Neuron (in vitro differentiated cells): ENCODE data around the gene DMRT2.
A peak's percentile ranks its signal among the peaks of the same experiment; 100 is the strongest.

Source experiments
- H2AFZ ChIP-seq: one replicate; pipeline ENCODE4 v1.6.1; 2013; ENCODE audit warnings: low read depth, mild to moderate bottlenecking, inconsistent platforms, low read length, moderate library complexity
- H3K27me3 ChIP-seq: one replicate; pipeline ENCODE4 v1.6.1; 2013; ENCODE audit warnings: low read length; ENCODE audit not compliant: insufficient read depth
- H3K36me3 ChIP-seq: one replicate; pipeline ENCODE4 v1.6.1; 2013; ENCODE audit warnings: low read length; ENCODE audit not compliant: insufficient read depth
- H3K4me1 ChIP-seq: one replicate; pipeline ENCODE4 v1.6.1; 2013; ENCODE audit warnings: low read length; ENCODE audit not compliant: insufficient read depth
- H3K4me3 ChIP-seq: 2 replicates; pipeline ENCODE4 v1.5.1; 2013; ENCODE audit warnings: mild to moderate bottlenecking, low read length, moderate library complexity
- H3K9me3 ChIP-seq: one replicate; pipeline ENCODE4 v1.6.1; 2013; ENCODE audit warnings: low read length

Gene DMRT2

DNA sequence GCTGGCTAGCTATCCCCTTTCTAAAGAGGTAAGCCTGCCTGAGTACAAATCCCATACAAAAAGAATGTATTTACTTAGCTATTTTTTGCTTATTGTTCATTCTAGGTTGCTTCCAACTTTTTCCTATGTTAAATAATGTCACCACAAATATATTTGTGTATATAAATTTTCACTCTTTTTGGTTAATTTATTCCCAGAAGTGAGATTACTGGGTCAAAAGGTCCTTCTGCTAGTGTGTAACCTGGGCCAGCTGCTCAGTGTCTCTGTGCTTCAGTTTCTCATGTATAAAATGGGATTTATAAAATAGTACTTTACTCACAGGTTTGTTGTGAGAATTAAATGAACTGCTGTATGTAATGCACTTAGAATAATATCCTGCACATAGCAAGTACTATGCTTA is 23.9 kb upstream of the DMRT2 start:
- no peaks in the 10 kb centered on the region for H3K4me1 ChIP-seq
- H3K36me3 ChIP-seq: no peaks in the 10 kb centered on the region
- H3K9me3 ChIP-seq: no peaks in the 10 kb centered on the region
- H3K27me3 ChIP-seq: no peaks in the 10 kb centered on the region
- no peak overlapping the region for H2AFZ ChIP-seq
- no peak overlapping the region for H3K4me3 ChIP-seq

DNA sequence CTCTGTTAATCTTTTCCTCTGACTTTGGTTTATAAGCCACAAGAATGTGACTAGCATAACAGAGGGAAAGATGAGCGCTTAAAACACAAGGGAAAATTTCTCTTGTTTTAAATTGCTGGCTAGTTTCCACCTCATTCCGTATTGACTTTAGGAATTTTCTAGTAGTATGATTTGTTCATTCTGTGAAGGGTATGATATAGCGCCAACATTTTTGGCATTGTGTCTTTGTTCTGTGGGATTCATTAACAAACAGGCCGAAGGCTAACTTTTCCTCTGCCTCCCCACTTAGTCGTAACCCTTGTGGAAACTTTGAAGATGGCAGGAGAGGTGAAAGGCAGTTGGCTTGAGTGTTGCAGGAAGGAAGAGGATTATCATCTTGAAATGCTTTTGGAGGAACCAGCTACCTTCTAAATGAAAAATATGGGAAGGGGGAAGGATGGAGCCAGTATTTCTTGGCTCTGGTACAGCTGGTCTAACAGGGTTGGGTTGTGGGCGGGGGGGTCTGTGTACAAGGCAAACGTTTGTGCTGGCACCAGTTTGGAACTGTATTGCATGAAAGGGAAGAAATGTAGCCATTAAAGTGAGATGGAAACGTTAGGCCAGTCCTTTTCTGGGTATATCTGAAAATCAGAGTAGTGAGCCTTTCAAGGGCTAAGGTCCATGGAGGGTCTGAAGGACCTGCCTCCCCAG is 21.5 kb upstream of the DMRT2 start:
- no peaks in the 10 kb centered on the region for H3K4me1 ChIP-seq
- H3K4me3 ChIP-seq: no peak overlapping the region
- no peaks in the 10 kb centered on the region for H3K9me3 ChIP-seq
- H3K27me3 ChIP-seq: peaks cover 5% of the 10 kb centered on the region
- H3K36me3 ChIP-seq: no peaks in the 10 kb centered on the region
- no peak overlapping the region for H2AFZ ChIP-seq

DNA sequence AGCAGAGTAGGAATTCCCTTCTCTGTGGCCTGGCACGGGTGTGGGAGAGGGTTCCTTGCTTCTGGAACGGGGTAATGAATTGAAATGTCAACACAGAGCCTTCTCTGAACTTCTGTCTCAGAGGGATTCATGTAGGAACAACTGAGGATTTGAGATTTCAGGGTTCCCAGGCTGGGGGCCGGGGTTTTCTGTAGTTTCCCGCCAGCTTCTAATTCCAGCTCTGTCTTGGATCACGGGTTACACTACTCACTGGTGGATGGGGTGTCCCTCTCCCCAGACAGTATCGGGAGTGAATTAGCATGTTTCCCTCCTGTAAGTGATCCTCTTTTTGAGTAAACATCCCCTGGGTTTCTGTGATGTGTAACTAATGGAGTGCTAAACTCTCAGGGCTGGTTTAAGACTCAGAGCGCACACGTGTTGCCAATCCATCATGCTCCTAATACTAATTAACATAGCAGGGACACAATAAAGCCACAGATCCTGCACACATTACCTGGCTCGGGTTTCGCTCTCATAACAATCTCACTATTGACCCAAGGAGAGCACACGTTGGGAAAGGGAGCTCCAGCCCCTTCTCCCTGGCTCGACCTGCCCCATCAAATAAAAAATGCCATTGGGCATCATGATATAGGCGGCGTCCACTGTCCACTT is 18.1 kb upstream of the DMRT2 start:
- no peak overlapping the region for H2AFZ ChIP-seq
- H3K27me3 ChIP-seq: peaks cover 5% of the 10 kb centered on the region
- H3K9me3 ChIP-seq: no peaks in the 10 kb centered on the region
- no peaks in the 10 kb centered on the region for H3K4me1 ChIP-seq
- no peak overlapping the region for H3K4me3 ChIP-seq
- H3K36me3 ChIP-seq: no peaks in the 10 kb centered on the region

DNA sequence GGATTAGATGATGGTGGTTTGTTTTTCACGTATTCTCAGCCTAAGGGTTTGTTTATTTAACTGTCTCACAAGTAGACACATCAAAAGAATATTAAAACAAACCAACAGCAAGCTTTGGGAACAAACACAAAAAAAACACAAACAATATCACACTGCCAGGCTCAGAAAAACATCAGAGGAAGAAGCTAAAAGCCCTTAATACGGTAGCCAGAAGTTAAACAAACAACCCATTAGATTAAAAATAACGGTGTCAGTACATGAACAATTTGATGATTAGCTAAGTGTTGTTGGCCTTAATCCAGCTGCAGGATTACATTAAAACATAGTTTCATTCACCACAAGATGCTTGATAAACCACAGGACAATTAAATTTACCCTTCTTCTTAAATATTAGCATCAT is 15.9 kb upstream of the DMRT2 start:
- no peaks in the 10 kb centered on the region for H3K36me3 ChIP-seq
- H3K4me3 ChIP-seq: no peak overlapping the region
- no peaks in the 10 kb centered on the region for H3K4me1 ChIP-seq
- no peaks in the 10 kb centered on the region for H3K9me3 ChIP-seq
- H2AFZ ChIP-seq: no peak overlapping the region
- H3K27me3 ChIP-seq: peaks cover 8% of the 10 kb centered on the region

DNA sequence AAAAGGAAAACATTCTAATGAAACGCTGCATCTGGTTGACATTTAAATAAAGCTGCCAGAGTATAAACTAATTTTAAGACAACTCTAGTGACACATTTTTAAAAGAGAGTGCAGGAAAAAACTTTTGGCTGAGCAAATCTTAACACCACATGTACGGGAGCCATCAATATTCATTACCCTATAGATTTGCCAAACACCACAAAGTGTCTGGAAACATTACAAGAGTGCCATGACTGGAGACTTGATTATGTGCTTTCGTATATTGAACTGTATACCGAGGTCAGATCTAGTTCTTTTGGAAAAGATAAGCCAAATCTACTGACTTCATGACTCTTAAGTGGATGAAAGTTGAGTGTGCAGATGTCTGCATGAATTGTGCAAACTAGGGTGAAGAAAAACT is 10.6 kb upstream of the DMRT2 start:
- H2AFZ ChIP-seq: no peak overlapping the region
- H3K4me1 ChIP-seq: peaks cover 3% of the 10 kb centered on the region
- H3K9me3 ChIP-seq: peaks cover 1% of the 10 kb centered on the region
- peaks cover 52% of the 10 kb centered on the region for H3K27me3 ChIP-seq
- no peaks in the 10 kb centered on the region for H3K36me3 ChIP-seq
- no peak overlapping the region for H3K4me3 ChIP-seq

DNA sequence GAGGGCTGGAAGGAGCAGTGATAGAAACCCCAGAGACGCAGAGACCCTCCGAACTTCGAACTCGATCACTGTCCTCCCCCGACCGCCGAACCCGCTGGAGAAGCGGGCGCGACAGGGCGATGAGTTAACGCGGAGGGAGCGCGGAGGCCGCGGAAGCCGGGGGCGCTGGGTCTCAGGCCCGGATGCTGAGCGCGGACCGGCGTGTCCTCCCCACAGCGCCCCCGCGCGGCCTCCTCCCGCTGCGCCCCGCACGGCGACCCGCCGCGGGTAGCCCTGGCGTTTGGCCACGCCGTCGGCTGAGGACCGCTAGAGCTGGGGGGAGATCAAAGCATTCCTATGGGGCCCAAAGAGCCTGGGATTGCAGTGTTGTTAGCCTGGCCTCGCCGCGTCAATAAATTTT is 7.7 kb upstream of the DMRT2 start:
- peaks cover 3% of the 10 kb centered on the region for H3K4me1 ChIP-seq
- H3K27me3 ChIP-seq: peaks cover 80% of the 10 kb centered on the region
- peak overlapping the region; percentile 81 for H2AFZ ChIP-seq
- no peaks in the 10 kb centered on the region for H3K36me3 ChIP-seq
- H3K9me3 ChIP-seq: peaks cover 8% of the 10 kb centered on the region
- H3K4me3 ChIP-seq: peak overlapping the region; percentile 35

DNA sequence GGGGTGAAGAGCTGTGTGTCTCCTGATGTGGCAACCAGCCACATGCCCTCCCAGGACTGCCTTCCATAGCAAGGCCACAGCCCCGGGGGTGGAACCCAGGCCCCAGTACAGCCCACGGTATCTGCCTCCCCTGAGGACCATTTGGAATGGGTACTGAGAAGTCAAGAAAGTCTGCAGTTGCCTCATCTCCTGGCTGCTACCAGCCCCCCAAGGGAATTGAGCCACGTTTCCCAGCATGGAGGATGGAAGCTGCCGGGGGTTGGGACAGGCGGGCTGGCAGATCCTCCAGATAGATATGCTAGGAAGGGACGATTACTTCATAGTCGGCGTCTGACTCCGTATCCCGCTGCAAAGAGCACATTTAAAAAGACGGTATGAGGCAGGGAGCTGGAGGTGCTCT is 5.5 kb upstream of the DMRT2 start:
- no peaks in the 10 kb centered on the region for H3K36me3 ChIP-seq
- H3K9me3 ChIP-seq: peaks cover 17% of the 10 kb centered on the region
- H3K27me3 ChIP-seq: peaks cover 97% of the 10 kb centered on the region
- peaks cover 3% of the 10 kb centered on the region for H3K4me1 ChIP-seq
- H2AFZ ChIP-seq: no peak overlapping the region
- H3K4me3 ChIP-seq: no peak overlapping the region

DNA sequence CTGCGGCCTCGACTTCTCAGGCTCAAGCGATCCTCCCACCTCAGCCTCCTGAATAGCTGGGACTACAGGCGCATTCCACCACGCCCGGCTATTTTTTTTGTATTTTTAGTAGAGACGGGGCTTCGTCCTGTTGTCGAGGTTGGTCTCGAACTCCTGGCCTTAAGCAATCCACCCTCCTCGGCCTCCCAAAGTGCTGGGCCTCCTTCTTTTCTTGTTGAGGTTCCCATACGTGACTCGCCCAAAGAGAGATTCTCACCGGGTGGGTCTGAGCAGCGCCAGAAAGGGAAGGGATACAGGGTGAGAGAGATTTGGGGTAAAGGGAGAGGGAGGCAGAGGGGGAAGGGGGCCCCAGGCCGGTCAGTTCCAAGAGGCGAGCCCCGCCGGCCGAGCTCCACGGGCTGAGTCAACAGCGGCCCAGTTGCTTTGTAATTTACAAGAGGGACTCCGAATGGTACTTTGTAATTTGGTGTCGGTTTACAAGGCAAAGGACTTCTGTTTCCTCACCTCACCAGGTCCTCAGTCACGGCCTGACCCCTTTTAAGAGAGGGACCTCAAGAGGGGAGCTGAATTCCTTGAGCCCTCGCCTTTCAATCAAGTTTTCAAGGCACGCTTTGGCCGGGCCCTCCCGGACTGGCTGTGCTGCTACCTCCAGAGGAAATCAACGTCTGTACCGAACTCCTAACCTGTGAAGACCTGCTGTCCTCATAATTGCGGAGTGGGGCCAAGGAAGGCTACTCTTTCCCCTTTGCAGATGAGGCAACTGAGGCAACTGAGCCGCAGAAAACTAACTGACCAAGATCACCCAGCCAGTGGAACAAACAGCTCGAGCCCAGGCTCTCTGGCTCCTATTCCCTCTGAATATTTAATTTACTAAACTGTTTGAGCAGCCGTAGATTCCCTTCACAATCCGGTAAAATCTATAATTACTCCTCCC is 3.3 kb upstream of the DMRT2 start:
- peaks cover 99% of the 10 kb centered on the region for H3K27me3 ChIP-seq

DNA sequence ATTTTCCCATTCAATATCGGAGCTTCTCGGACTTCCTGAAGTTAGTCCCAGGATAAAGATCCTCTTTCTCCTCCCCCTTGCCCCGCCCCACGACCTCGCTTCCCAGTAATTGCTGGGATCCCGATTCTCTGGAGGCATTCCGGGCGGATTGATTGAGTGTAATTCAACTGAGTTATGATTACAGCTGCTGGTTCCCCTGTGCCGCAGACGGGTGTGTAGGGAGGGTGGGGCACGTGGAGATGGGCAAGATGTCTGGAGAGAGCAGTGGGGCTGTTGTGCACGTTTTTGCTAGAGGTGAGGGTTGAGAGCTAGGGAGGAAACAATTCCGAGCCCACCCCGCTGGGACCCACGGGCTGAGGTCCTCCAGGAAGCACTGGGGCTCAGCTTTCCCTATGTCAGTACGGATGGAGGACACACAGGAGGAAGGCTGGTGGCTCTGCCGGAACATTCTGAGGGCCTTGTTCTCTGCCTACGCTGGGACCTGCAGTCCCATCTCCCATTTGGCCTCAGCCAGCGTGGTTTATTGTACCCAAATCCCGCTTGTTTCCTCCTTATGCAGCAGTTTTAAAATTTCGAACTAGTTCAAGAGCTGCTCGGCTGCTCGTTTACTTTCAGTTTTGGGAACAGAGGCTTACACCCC is 2.4 kb upstream of the DMRT2 start:
- Histone ChIP-seq H3K4me3 (no peak overlapping the region), H3K9me3 (peaks cover 18% of the 10 kb centered on the region), H3K4me1 (peaks cover 3% of the 10 kb centered on the region), H3K36me3 (no peaks in the 10 kb centered on the region), H2AFZ (no peak overlapping the region), H3K27me3 (peaks cover 99% of the 10 kb centered on the region)

More for the DNA sequence above, 3.3 kb upstream of the DMRT2 start:
- Histone ChIP-seq H3K9me3 (peaks cover 18% of the 10 kb centered on the region), H2AFZ (no peak overlapping the region), H3K4me3 (no peak overlapping the region), H3K36me3 (no peaks in the 10 kb centered on the region), H3K4me1 (peaks cover 6% of the 10 kb centered on the region)

DNA sequence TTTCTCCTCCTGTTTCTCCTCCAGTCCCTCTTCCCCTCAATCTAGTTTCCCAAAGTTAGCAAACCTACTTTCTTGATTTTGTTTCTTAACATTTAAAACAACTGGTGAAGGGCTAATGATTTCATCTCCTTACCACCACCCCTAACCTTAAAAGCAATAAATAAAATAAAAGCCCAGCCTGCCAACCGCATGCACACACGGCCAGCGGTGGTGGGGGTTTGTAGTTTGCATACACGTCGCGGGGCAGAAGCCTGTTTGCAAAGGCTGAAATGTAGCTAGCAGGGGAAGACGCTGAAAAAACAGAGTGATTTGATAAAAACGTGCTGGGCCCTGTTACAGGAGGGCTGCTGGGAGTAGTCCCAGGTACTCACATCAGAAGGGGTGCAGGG is 1.9 kb upstream of the DMRT2 start:
- Histone ChIP-seq H3K4me3 (no peak overlapping the region), H3K27me3 (peaks cover 99% of the 10 kb centered on the region), H3K36me3 (no peaks in the 10 kb centered on the region), H3K9me3 (peaks cover 18% of the 10 kb centered on the region), H3K4me1 (peaks cover 3% of the 10 kb centered on the region), H2AFZ (no peak overlapping the region)

DNA sequence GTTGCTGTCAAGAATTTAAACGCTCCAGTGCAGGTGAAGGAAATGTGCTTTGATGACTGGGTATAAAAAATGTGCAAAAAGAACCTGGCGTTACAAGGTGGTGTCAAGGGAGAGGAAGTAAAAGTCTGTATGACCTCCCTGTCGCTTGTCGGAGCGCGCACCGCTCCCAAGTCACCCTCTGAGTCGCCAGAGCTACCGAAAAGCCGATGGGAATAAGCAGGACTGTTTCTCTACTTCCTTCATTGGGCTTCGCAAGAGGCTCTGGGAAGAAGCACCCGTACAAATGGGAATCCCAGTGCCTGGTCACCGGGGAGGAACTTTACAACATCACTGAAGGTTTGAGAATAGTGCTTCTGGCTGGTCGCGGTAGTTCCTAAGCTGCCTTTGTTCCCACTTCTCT is 1.3 kb upstream of the DMRT2 start:
- Histone ChIP-seq H3K9me3 (peaks cover 18% of the 10 kb centered on the region), H3K27me3 (peaks cover 99% of the 10 kb centered on the region), H3K36me3 (no peaks in the 10 kb centered on the region), H3K4me3 (no peak overlapping the region), H3K4me1 (peaks cover 3% of the 10 kb centered on the region), H2AFZ (no peak overlapping the region)

DNA sequence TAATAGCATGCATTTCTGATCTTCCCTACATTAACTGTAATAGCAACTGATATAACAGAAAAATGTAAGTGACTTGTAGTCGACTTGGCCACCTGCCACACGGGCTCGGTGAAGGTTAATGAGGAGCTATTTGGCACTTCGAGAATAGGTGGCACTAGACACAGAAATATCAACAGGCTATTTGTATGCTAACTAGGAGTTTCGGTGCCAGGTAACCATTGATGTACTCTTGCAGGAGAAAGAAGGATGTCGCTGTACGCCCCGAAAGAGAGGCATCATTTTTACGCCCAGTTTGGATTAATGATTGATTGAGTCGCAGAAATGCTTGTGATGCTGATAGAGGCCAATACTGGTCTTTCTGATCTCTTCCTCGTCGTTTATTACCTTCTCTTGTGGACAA is 516 bp upstream of the DMRT2 start:
- no peak overlapping the region for H3K4me3 ChIP-seq
- peaks cover 3% of the 10 kb centered on the region for H3K4me1 ChIP-seq
- no peak overlapping the region for H2AFZ ChIP-seq
- no peaks in the 10 kb centered on the region for H3K36me3 ChIP-seq
- peaks cover 96% of the 10 kb centered on the region for H3K27me3 ChIP-seq
- H3K9me3 ChIP-seq: peaks cover 16% of the 10 kb centered on the region

DNA sequence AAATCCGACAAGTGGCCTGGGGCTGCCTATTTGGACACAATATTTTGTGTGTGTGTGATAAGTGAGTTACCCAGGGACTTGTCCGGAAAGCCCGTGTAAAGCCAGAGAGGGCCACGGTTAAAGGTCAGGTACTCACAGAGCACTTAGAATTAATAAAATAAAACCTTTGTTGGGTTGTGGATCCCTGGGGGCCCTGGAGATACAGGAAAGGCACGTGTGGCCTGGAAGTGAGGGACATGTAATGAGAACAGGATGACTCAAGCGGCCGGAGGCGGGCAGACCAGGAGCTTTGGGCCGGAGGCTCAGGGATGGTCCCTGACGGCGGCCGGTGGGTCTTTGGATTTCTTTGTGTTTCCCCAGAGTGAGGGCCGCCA is 1.0 kb downstream of the DMRT2 start:
- no peak overlapping the region for H3K4me3 ChIP-seq

More for the DNA sequence above, 1.0 kb downstream of the DMRT2 start:
- Histone ChIP-seq H3K36me3 (no peaks in the 10 kb centered on the region), H3K27me3 (peaks cover 84% of the 10 kb centered on the region), H3K4me1 (peaks cover 3% of the 10 kb centered on the region), H3K9me3 (peaks cover 10% of the 10 kb centered on the region), H2AFZ (peak overlapping the region; percentile 89)
